ENCODE data around the gene DYSF. TPM values are rescaled to one million over a fixed set of nuclear protein-coding genes. Genes with fewer than 3 reads are reported as not detected.

The DYSF gene
- total RNA-seq, 4 donors from 2014 or later, result 3.7 to 18.7 (median 10.6) TPM

DNA sequence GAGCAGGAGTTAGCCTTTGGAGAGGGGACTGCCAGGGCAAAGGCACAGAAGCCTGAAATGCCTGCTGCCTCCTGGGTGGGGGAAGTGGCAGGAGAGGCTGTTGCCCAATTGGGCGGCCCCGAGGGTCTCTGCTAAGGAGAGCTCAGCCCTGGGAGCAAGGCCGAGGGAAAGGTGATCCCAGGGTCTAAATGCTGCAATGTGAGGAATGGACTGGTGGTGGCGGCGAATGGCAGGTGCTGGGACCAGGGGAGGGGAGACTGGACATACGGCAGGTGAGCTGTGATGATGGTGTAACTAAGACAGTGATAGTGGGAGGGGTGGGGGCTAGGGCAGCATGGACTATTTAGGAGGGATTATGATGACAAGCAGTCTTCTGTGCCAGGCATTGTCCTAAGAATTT is 104.0 kb downstream of the DYSF start:
- no peak for DNase-seq
- intact Hi-C loops (cut with DNase I; ENCODE audit: low total_unique reads), result loop anchor here (10.0 kb wide), 1 partner anchor 437 kb away; no protein-coding TSS in a partner anchor
- no peak overlapping the region for H3K4me3 ChIP-seq
- 86% methylated on average over 6 of the region's 6 CpGs; no CpG with 5 or more reads in 1 of the 2 donors for WGBS, 2 donors (ENCODE audit: low coverage in 1 of 2)
- H3K27ac ChIP-seq, result no peak overlapping the region
- H3K36me3 ChIP-seq, result no peaks in the 10 kb centered on the region
- in situ Hi-C loops (cut with MboI; ENCODE audit: low pct_ligation_motif_present in 1 of 4, low pct_unique_long_range_greater_than_20kb in 1 of 4, low sequenced_read_pairs in 3 of 4), result loop anchor here in 2 of 4 donors (10.0 to 25.0 kb wide), 4 partner anchors 580 to 1180 kb away; partner anchors contain the start of gene CYP26B1 (in 1 of the 2)
- TF ChIP-seq, protein P1, sequence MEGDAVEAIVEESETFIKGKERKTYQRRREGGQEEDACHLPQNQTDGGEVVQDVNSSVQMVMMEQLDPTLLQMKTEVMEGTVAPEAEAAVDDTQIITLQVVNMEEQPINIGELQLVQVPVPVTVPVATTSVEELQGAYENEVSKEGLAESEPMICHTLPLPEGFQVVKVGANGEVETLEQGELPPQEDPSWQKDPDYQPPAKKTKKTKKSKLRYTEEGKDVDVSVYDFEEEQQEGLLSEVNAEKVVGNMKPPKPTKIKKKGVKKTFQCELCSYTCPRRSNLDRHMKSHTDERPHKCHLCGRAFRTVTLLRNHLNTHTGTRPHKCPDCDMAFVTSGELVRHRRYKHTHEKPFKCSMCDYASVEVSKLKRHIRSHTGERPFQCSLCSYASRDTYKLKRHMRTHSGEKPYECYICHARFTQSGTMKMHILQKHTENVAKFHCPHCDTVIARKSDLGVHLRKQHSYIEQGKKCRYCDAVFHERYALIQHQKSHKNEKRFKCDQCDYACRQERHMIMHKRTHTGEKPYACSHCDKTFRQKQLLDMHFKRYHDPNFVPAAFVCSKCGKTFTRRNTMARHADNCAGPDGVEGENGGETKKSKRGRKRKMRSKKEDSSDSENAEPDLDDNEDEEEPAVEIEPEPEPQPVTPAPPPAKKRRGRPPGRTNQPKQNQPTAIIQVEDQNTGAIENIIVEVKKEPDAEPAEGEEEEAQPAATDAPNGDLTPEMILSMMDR (IDR thresholded peaks at IDR 0.05), result no peak
- TF ChIP-seq POLR2AphosphoS5 (IDR thresholded peaks at IDR 0.05) (no peak), POLR2A (IDR thresholded peaks at IDR 0.05) (no peak), EP300 (IDR thresholded peaks at IDR 0.05; ENCODE audit: low read depth) (no peak)
- H3K27me3 ChIP-seq, result no peaks in the 10 kb centered on the region
- no peaks in the 10 kb centered on the region for H3K9me3 ChIP-seq
- H3K4me1 ChIP-seq, result no peaks in the 10 kb centered on the region

DNA sequence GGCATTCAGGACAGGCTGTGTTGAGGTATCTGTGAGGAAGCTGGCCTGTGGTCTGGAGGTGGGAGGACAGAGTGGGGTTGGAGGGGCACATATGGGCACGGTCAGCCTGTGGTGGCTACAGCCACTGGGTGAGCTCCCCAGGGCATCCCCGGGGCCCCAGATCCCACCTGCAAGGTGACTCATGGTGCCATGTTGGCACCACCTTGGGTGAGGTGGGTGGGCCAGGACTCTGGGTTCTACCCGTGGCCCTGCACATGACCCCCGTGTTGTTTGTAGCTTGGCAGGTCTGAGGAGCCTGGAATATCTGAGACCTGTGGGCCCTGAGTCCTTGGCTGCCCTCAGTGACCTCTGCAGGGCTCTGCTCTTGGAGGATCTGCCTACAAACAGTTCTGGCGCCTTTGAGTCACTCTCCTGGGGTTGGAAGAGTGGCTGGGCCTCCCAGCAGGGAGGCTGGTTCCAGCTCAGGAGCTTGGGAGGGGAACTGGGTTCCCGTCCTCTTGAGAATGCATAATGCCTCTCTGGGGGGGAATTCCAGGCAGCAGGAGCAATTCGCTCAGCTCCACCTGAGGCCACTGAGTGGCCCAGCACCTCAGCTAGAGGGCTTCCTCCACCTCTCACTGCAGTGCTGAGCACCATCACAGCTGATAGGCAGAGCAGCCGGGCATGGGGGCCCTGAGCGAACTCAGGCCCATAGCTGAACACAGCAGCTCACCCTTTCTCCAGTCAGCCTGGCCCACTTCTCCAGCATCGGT is 105.1 kb downstream of the DYSF start:
- Histone ChIP-seq H3K27ac (no peak overlapping the region), H3K9me3 (no peaks in the 10 kb centered on the region), H3K4me3 (no peak overlapping the region), H3K4me1 (no peaks in the 10 kb centered on the region), H3K36me3 (no peaks in the 10 kb centered on the region), H3K27me3 (no peaks in the 10 kb centered on the region)
- 84% methylated on average over 9 of the region's 10 CpGs; no CpG with 5 or more reads in 1 of the 2 donors for WGBS, 2 donors (ENCODE audit: low coverage in 1 of 2)
- TF ChIP-seq, protein P1 (IDR thresholded peaks at IDR 0.05), result no peak
- TF ChIP-seq POLR2A (IDR thresholded peaks at IDR 0.05) (no peak), EP300 (IDR thresholded peaks at IDR 0.05; ENCODE audit: low read depth) (no peak), POLR2AphosphoS5 (IDR thresholded peaks at IDR 0.05) (no peak)
- in situ Hi-C loops (cut with MboI; ENCODE audit: low pct_ligation_motif_present in 1 of 4, low pct_unique_long_range_greater_than_20kb in 1 of 4, low sequenced_read_pairs in 3 of 4) (loop anchor here in 2 of 4 donors (10.0 to 25.0 kb wide), 4 partner anchors 579 to 1179 kb away; partner anchors contain the start of gene CYP26B1 (in 1 of the 2)), intact Hi-C loops (cut with DNase I; ENCODE audit: low total_unique reads) (loop anchor here (10.0 kb wide), 1 partner anchor 436 kb away; no protein-coding TSS in a partner anchor)
- no peak for DNase-seq

DNA sequence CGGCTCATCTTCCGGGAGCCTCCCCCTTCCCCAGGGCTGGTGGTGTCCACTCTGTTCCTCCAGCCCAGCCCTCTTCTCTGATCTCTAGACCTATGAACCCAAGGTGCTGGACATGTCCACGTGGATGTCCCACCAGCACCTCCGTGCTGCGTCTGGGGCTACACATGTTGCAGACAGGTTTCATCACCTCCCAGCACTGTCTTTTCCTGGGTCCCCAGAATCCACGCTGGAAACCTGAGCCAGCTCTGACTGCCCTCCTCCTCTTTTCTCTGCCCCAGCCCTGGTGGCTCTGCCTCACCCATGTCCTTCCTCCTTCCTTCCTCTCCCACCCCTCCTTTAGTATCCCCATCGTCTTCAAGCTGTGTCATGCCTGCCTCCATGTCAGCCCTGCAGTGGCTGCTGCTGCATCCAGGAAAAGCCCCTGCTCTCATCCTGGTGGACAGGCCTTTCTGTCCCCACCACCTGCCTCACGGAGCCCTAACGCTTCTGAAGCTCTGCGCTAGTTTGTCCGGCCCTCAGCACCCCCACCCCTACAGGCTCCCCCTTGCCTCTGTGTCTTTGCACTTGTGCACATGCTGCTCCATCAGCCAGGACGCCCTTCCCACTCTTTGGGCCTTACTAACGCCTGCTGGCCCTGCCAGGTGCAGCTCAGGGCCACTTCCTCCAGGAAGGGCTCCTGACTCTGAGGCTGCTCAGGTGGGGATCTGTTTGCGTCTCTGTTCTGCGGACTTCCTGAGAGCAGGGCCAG is 105.9 kb downstream of the DYSF start:
- TF ChIP-seq POLR2AphosphoS5 (IDR thresholded peaks at IDR 0.05) (no peak), EP300 (IDR thresholded peaks at IDR 0.05; ENCODE audit: low read depth) (no peak), POLR2A (IDR thresholded peaks at IDR 0.05) (no peak)
- TF ChIP-seq, protein P1 (IDR thresholded peaks at IDR 0.05), result no peak
- DNase-seq, result no peak
- no peak overlapping the region for H3K27ac ChIP-seq
- H3K9me3 ChIP-seq, result no peaks in the 10 kb centered on the region
- H3K27me3 ChIP-seq, result no peaks in the 10 kb centered on the region
- H3K4me3 ChIP-seq, result no peak overlapping the region
- intact Hi-C loops (cut with DNase I; ENCODE audit: low total_unique reads) (loop anchor here (10.0 kb wide), 1 partner anchor 436 kb away; no protein-coding TSS in a partner anchor), in situ Hi-C loops (cut with MboI; ENCODE audit: low pct_ligation_motif_present in 1 of 4, low pct_unique_long_range_greater_than_20kb in 1 of 4, low sequenced_read_pairs in 3 of 4) (loop anchor here in 2 of 4 donors (10.0 to 25.0 kb wide), 4 partner anchors 578 to 1178 kb away; partner anchors contain the start of gene CYP26B1 (in 1 of the 2))
- no peaks in the 10 kb centered on the region for H3K36me3 ChIP-seq
- H3K4me1 ChIP-seq, result no peaks in the 10 kb centered on the region
- 78 to 81% methylated on average over 5 to 15 of the region's 15 CpGs for WGBS, 2 donors (ENCODE audit: low coverage in 1 of 2)

All from transverse colon (tissue), 4 donors.